GM19397 (cell line): ENCODE data around the gene ENOX1.

Source experiments
- ATAC-seq: cut with Tn5 transposase; IDR thresholded peaks from one replicate; pipeline ENCODE4 v1.9.1; 2021; ENCODE audit warnings: mild to moderate bottlenecking, moderate library complexity; ENCODE audit not compliant: unreplicated experiment

Gene ENOX1

GRCh38 chr13:43785650-43786471 lies 911 bp downstream of the ENOX1 start:
- ATAC-seq, result peak; percentile 30

DNA sequence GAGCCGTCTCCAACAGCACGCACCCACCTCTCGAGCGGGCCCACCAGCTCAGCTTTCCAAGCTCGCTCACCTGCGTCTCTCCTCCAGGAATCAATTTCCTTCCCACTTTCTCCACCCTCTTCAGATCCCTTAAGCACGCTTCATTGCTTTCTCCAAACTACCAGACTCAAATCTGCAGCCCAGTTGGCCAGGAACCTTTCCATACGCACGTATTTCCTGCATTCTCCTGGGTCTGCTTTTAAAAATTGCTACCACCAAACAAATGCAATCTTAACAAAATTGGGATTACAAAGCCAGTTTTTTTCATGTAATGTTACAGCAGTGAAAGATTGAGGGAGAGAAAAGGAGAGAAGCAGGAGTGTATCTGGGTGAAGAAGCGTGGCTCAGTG lies 1.5 kb downstream of the ENOX1 start:
- ATAC-seq, result no peak

DNA sequence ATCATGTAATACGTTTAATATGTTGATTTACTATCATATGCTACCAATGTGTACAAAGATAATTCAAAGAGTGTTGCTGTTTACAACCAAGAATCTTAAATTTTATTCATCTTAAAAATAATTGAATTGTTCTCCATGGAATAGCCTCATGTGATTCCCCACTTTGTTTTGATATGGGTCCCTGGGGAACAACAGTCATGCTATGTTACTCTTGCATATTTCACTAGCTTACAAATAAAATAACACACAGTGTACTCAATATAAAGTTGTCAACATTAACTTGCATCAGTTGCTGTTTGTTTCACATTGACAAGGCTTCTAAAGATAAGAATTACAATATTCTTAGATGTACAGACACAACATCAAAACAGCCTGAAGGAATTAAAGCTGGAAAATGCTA lies 2.3 kb downstream of the ENOX1 start:
- no peak for ATAC-seq

DNA sequence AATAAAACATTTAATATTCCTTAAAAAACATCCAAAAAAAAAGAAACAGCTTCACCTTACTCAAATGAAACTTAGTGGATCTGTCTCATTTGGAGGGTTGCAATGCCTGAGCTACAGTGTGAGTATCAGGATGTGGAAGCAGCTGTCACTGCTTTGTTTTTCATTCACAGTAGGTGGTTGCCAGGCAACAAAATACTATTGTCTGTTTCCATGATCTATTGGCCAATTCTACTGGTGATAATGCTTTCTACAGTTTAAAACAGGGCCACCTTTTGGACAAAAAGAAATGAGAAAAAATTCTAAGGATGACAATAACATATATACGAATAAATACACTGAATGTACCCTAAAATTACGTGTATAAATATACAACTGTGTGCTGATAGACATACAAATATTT lies 3.0 kb downstream of the ENOX1 start:
- ATAC-seq, result no peak

- ATAC-seq, result no peak
Observed at GRCh38 chr13:43782686-43783085, 4.1 kb downstream of the ENOX1 start.

- ATAC-seq, result no peak
Observed at GRCh38 chr13:43780666-43781065, 6.1 kb downstream of the ENOX1 start.

DNA sequence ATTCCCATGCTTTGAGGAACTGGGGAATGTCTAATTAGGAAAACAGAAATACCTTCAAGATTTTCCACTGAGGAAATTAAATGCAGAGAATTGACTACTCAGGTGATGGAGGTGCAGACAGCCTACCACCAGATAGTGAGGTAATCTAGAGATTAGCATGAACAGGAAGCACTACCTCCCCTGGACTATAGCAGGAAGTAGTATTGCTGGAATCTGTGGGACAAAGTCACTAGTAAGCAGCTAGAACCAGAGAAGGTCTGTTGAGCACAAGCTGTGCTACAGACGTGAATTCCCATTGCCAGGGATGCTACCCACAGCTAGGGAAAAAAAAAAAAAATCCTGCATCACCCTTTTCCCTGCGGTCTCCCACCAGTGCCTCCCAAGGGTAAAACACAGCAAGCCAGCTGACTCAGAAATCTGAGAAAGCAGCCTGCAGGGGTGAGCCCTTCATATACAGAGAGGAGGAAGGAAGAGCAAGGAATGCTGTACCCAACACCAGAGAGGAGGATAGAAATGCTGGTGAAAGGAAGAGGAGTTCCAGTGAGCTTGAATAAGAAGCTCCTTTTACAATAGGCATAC lies 10.2 kb downstream of the ENOX1 start:
- no peak for ATAC-seq

DNA sequence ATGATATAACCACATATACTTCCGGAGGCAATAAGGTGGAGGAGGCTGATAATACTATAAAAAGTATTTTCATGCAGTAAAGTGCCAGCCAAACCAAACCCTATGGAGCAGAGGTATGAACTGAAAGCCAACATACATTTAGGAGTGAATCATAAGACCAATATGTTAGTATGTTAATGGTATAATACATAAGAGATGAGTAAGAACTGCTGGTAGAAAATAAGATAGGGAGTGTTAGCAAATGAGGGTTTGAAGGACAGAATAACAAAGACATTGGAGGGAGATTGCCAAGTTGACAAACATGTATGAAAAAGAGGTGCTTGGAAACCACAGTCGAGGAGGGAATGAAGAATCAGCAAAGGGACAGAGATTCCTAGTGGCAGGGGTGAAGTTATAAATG lies 10.8 kb downstream of the ENOX1 start:
- ATAC-seq, result no peak

DNA sequence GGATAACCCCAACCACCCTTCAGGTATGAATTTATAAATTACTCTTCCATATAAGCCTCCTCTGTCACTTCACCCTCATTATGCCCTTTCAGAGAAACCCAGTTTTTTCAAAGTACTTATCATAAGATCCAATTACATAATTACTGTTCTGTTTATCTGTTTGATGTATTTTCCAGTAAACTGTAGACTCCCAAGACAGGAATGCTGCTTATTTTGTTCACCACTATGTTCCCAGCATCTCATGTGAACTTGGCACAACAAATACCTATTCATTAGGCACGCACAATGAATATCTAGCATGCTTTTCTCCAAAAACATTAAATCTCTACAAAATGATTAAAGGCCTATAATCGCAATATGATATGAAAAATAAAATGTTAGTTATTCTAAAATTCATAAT lies 13.2 kb downstream of the ENOX1 start:
- ATAC-seq, result no peak

DNA sequence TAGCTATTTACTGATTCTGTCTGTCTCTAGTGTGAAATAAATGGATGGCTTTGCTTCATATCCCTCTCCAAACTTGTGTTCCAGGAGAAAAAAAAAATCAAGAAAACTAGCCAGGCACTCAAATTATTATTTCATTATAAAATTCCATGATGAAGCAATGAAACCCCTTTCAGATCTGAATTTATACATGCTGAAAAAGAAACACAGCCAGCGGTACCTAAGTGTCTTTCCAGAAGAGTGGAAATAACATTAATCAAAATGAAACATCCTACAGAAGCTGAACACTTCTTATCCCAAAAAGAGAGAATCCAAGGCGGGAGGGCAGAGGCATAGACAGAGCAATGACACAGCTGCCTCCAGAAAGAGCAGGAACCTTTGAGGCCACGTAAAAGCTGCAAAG lies 15.9 kb downstream of the ENOX1 start:
- no peak for ATAC-seq

DNA sequence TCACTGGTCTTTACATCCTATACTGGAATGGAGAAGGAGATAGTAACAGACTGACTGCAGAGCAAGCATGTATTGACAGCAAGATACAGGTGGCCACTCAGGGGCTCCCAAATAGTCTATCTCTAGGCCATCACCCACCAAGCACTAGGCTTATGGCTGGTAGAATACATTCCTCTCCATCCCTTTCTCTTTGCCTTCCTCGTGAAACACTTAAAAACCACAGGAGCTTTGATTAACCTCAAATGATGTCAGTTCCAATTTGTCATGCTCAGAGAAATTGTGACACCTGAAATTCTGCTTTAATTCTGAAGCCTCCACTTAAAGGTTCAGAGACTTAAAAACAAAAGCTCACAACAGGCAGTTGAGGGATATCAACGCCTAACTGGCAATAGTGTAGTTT lies 17.2 kb downstream of the ENOX1 start:
- no peak for ATAC-seq

GRCh38 chr13:43767341-43767931 lies 19.3 kb downstream of the ENOX1 start:
- ATAC-seq, result no peak

DNA sequence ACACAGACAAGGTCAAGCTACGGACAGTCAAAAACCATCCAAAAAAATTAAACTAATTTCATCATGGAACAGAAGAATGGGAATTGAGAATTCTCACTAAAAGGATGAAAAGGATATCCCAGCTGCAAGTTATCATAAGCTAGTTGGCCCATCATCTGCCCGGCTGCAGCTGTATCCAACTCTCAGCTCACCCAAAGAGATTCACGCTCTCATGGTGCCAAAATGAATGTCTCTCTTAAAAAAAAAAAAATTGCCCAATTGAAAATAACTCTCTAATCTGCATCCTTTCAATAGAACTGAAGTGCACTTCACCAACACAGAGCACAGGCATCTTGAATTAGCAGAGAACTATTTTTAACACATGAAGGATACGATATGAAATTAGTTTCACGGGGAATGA lies 20.0 kb downstream of the ENOX1 start:
- no peak for ATAC-seq

DNA sequence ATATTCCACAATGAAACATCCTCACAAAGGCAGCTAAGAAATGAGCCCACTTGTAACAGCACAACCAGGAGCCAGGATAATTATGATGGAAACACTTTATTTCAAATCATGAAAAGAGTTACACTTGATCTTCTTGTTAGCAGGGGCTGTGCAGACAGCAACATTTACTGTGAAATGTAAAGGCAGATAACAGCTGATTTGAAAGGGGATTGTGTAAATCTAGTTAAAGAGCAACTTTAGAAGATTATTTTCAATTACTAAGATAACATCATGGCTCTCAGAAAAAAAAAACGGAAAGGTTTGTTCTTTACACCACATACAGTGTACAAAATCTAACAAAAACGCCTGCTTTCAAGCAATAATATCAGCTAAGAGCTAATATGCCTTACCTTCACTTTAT lies 22.4 kb downstream of the ENOX1 start:
- no peak for ATAC-seq

DNA sequence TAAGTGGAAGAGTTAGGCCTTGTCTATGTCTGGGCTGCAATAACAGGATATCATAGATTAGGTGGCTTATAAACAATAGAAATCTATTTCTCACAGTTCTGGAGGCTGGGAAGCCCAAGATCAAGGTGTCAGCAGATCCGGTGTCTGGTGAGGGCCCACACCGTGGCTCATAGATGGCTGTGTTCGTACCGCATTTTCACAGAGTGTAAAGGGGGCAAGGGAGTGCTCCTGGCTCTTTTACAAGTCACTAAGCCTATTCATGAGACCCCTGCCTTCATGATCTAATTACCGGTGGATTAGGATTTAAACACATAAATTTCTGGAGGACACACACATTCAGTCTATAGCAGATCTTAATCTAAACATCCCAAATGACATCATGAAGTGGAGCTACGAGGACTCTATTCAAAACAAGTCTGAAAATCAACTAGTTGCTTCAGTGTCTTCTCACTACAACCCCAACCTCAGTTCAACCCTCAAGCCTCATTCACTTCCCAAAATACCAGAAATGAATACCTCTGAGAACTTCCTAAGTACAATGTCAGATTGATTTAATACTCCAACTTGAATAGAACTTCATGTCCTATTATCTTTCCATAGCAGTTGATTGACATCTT lies 23.5 kb downstream of the ENOX1 start:
- no peak for ATAC-seq

DNA sequence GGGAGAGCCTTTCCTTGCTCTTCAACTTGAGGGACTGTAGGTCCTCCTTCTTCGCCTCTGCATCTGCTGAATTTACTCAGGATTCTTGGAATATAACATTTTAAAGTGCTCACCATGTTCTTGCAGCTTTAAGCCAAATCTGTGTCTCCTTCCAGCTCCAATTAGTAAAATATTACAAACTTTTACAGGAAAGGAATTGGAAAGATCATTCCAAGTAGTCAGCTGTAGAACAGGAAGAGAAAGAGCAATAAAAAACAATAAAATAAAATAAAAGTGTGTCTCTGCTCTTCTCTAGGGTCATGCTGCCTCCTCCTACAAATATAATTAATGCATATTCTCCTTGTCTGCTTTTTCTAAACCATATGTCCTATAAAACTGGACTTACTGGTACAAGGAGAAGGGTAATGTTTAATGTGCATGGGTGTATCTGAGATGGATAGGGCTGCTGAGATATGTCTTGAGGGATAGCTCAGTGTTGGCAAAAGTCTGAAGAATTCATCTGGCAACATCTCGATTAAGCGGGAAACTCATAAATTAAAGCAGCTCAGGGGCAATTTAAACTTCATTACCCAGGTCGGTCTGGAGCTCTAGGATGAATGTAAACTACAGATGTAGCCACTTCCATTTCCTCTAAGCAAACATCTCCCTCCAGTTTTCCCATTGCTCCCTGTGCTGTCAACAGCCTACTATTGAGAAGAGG lies 25.0 kb downstream of the ENOX1 start:
- ATAC-seq, result no peak

GRCh38 chr13:43760257-43760656 lies 26.5 kb downstream of the ENOX1 start:
- no peak for ATAC-seq

GRCh38 chr13:43758834-43759233 lies 27.9 kb downstream of the ENOX1 start:
- ATAC-seq, result no peak

DNA sequence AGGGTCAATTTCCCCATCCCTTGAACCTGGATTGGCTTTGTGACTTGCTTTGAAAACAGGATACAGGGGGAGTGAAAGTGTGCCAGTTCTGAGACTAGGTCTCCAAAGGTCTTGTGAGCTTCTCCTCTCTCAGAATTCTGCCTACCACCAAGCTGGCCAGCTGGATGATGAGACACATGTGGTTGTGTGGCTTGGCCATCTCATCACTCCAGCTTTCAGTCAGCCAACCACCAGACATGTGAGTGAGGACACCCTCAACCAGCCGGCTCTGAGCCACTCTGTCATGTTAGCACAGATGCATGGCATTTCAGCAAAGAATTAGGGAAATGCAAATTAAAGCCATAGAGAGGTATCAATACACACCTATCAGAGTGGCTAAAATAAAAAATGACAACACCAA lies 29.5 kb downstream of the ENOX1 start:
- no peak for ATAC-seq

DNA sequence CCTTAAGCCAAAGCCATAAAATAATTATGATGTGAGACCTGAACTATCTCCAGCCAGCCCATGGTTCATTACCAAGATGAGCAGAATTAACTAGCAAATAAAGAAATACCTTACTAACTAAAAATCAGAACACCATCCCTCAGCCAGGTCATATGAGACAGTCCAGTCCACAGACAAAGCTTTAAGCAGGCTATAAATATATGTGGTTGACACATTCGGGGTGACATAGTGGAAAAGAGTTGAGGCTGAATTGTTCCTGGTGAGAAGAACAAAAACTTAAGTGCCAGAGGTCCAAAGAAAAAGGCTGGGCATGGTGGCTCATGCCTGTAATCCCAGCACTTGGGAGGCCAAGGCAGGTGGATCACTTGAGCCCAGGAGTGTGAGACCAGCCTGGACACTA lies 30.9 kb downstream of the ENOX1 start:
- ATAC-seq, result no peak

GRCh38 chr13:43751624-43752023 lies 35.1 kb downstream of the ENOX1 start:
- ATAC-seq, result no peak
